GM19099 (cell line): ENCODE data around the gene CCSER1.

ENCODE experiments used
- POLR2A ChIP-seq: IDR thresholded peaks from 3 replicates; pipeline ENCODE4 v1.6.1; 2011; ENCODE audit warnings: low read depth; ENCODE audit not compliant: insufficient read length; ENCODE audit errors: extremely low read depth

The CCSER1 gene

GRCh38 chr4:90290345-90290744 lies 163.2 kb downstream of the CCSER1 start:
- TF ChIP-seq POLR2A = no peak

- no peak for TF ChIP-seq POLR2A
Observed at GRCh38 chr4:90292438-90292837, 165.2 kb downstream of the CCSER1 start.

DNA sequence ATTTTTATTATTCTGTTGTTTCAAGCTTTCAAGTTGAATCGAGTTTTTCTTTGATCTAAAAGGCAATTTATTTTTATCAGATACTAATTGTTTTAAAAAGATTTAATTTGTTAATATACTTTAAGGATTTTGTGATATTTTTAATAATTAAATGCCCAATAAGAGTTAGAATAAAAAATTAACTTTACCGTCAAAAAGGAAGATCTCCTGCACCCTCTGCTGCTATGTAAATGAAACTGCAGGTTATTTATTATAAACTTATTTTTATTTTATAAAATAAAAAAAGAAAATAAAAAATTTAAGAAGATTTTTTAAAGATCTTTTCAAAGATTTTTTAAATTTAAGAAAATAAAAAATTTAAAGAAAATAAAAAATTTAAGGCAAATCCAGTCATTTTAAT lies 166.1 kb downstream of the CCSER1 start:
- TF ChIP-seq POLR2A = no peak

- no peak for TF ChIP-seq POLR2A
Observed at GRCh38 chr4:90299373-90299772, 172.2 kb downstream of the CCSER1 start.

GRCh38 chr4:90306810-90307209 lies 179.6 kb downstream of the CCSER1 start:
- no peak for TF ChIP-seq POLR2A

- no peak for TF ChIP-seq POLR2A
Observed at GRCh38 chr4:90317785-90318184, 190.6 kb downstream of the CCSER1 start.

GRCh38 chr4:90318193-90318592 lies 191.0 kb downstream of the CCSER1 start:
- no peak for TF ChIP-seq POLR2A

DNA sequence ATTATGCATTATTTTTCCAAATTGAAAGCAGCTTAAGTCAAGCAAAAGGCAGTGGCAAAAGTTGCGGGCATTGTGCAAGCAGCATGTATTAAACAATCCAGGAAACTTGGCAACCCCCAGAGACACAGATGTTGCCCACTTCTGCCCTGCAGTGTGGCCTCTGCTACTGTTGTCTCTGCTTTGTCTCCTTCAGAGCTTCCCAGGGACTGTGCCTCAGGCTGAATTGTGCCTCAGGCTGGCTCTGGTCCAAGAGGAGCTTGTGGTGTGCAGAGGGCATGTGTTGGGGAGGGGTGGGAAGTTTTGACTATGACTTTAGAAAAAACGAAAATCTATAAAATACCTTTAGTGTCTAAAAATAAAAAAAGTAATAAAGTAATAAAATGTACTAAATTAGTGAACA lies 201.4 kb downstream of the CCSER1 start:
- TF ChIP-seq POLR2A = no peak

- TF ChIP-seq POLR2A = no peak
Observed at GRCh38 chr4:90330546-90330945, 203.4 kb downstream of the CCSER1 start.

DNA sequence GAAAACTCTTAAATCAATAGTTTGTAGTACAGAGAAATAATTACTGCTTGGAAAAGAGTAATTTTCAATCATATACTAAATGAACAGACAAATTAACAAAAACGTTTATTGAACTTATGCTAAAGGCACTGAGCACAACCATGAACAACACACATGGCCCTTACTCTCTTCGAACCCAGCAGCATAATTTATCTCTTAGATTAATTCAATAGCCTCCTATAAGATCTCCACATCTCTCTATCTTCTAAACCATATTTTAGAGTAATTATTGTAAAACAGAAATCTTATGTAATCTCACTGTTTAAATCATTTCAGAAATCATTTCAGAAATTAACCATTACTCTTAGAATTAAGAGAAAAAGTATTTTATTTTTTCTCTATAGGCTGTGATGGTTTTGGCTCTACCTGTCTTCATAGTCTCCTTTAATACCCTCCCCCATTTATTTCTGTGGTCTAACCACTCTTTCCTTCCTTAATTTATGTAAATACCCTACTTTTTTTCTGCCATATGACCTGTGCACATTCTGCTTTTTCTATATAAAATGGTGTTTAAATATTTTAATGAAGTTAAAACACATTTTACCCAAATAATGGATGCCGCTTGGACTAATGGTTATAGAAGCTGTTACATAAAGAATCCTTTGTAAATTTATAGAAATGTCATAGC lies 218.5 kb downstream of the CCSER1 start:
- no peak for TF ChIP-seq POLR2A

- no peak for TF ChIP-seq POLR2A
Observed at GRCh38 chr4:90349636-90350035, 222.4 kb downstream of the CCSER1 start.

GRCh38 chr4:90357117-90357710 lies 230.0 kb downstream of the CCSER1 start:
- no peak for TF ChIP-seq POLR2A

DNA sequence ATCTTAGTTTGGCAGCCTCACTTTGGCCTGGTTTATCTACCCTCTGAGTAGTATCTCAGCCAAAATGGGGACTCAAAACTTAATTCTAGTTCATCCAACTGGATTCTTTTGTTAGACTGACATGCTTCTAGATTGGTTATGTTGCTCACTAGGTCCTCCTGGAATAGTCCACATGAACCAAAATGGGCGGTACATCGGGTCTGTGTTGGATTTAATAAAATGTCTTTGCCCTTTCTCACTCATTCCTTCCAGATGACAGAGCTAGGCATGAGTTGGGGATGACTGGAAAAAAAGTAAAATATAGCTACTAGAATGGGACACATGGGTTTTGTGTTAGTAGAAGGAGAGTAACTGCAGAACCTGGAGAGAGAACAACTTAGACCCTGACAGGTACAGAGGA lies 247.9 kb downstream of the CCSER1 start:
- TF ChIP-seq POLR2A = no peak

- no peak for TF ChIP-seq POLR2A
Observed at GRCh38 chr4:90393215-90393614, 266.0 kb downstream of the CCSER1 start.

DNA sequence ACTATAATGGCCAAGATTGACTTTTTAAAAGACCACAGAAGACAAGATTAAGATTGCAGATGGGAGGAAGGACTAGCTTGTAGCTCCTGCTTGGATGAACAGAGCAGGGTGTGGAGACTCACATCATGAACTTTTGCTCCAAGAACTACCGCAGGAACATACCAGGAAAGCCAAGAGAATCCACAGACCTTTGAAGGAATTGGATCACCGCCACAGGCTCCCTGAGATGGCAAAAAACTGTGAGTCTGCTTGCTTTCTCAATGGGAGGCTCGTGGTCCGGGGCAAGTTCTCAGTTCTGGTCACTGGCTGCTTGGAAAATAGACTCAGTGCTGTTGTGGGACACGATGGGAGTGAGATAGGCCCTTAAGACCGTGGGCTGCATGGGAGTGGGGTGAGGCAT lies 276.6 kb downstream of the CCSER1 start:
- TF ChIP-seq POLR2A = no peak

DNA sequence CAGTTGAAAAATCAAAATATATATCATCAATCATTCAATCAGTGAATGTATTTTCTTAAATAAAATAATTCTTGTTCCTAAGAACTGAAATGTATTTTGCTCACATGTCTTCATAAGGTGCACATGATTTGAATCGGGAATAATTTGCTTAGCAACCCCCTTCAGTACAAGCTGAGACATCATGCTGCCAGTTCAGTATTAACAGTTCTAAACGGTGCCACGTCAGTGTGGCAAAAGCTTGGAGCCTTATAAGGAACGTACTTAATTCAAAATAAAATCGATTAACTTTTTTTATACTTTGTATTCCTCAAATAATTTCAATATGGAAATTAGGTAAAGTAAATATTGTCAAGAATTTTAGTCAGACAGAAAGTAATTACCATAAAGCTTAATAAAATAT lies 287.9 kb downstream of the CCSER1 start:
- no peak for TF ChIP-seq POLR2A
